ENCODE measurements around the gene IPO13. TPM values are rescaled to one million over a fixed set of nuclear protein-coding genes. Genes with fewer than 3 reads are reported as not detected.

The IPO13 gene
- total RNA-seq (2021) (25.0 and 27.2 TPM in 2 replicates), Bru-seq, nascent RNA (percentile 50 among the genes with signal in this experiment), BruChase-seq, experiment 1, labeled RNA remaining after a 2-hour chase (percentile 69 among the genes with signal in this experiment), BruChase-seq, experiment 2, labeled RNA remaining after a 6-hour chase (percentile 74 among the genes with signal in this experiment)
- long read RNA-seq, transcript IPO13-202 (20 exons, 3,894 nt), result major isoform, 20 of 33 reads
- long read RNA-seq, partial matches to known transcripts, result 6 of 33 reads
- long read RNA-seq, other reads (novel, unspliced or antisense), result 6 of 33 reads

- Histone ChIP-seq H3K79me2 (ENCODE audit: low read depth) (peaks cover 17% of the 10 kb centered on the region; the same call in 1 of the 2 replicates), H3K36me3 (ENCODE audit: low read depth) (no peaks in the 10 kb centered on the region), H3F3A (ENCODE audit: insufficient read depth, low read depth) (peaks cover 6% of the 10 kb centered on the region; the same call in 1 of the 2 replicates), H3K27me3 (ENCODE audit: insufficient read depth, low read depth) (no peaks in the 10 kb centered on the region), H3K4me1 (replicated peaks; ENCODE audit: insufficient read depth) (peaks cover 26% of the 10 kb centered on the region), H4K20me1 (ENCODE audit: insufficient read depth) (no peaks in the 10 kb centered on the region), H3K9me3 (ENCODE audit: insufficient read depth, low read depth) (no peaks in the 10 kb centered on the region), H3K9me2 (ENCODE audit: insufficient read depth) (no peaks in the 10 kb centered on the region), H2AFZ (peak within 1 kb of the TSS; percentile 94), H3K4me3 (peak within 1 kb of the TSS; percentile 74), H3K27ac (peak within 1 kb of the TSS; percentile 75), H3K4me2 (peak within 1 kb of the TSS; percentile 100)
- no TSS peak for BruUV-seq (replicated peaks)
- CTCF ChIA-PET, result interaction anchor here (0.5 to 2.8 kb wide), 8 partner anchors 12 to 240 kb away, joined by 3 to 13 read pairs (median 3); partner anchors contain the start of gene ST3GAL3
- TF ChIP-seq EZH2 (IDR thresholded peaks at IDR 0.05; ENCODE audit: low read depth), result no peak
- TF ChIP-seq, protein P1, sequence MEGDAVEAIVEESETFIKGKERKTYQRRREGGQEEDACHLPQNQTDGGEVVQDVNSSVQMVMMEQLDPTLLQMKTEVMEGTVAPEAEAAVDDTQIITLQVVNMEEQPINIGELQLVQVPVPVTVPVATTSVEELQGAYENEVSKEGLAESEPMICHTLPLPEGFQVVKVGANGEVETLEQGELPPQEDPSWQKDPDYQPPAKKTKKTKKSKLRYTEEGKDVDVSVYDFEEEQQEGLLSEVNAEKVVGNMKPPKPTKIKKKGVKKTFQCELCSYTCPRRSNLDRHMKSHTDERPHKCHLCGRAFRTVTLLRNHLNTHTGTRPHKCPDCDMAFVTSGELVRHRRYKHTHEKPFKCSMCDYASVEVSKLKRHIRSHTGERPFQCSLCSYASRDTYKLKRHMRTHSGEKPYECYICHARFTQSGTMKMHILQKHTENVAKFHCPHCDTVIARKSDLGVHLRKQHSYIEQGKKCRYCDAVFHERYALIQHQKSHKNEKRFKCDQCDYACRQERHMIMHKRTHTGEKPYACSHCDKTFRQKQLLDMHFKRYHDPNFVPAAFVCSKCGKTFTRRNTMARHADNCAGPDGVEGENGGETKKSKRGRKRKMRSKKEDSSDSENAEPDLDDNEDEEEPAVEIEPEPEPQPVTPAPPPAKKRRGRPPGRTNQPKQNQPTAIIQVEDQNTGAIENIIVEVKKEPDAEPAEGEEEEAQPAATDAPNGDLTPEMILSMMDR (conservative IDR thresholded peaks at IDR 0.05), result peak; percentile 79
- POLR2A ChIA-PET (ENCODE audit: unreplicated experiment), result interaction anchor here (0.5 to 1.2 kb wide), 4 partner anchors 23 to 559 kb away, joined by 3 to 38 read pairs (median 6); partner anchors contain the start of genes DPH2 and SLC6A9
- peak; percentile 86 to 98 for DNase-seq
- intact Hi-C loops (cut with micrococcal nuclease; ENCODE audit: unreplicated experiment), result loop anchor here (1.0 to 2.0 kb wide), 5 partner anchors 23 to 418 kb away; partner anchors contain the start of genes CCDC24 and ST3GAL3
Measured at GRCh38 chr1:43946236-43947060, at the start of gene IPO13. IPO13 (plus strand) TSS chr1:43946950; CDS start chr1:43947601, 651 bp downstream.

DNA sequence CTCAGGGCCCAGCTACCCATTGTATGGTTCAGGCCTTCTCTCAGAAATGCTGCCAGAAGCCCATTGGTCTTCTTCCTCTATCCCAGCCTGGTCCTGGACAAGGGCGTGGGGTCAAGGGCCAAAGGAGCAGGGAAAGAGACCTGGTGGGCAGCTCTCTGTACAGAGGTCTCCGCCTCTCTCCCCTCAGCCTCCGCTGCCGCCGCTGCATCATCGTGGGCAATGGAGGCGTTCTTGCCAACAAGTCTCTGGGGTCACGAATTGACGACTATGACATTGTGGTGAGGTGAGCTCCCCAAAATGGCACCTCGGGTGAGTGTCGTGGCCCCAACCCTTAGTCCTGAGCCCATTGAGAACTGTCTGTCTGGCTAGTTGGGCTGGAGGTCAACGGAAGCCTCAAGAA, 47.8 kb upstream of the IPO13 start:
- Histone ChIP-seq H3K9me3 (ENCODE audit: insufficient read depth, low read depth) (no peaks in the 10 kb centered on the region), H2AFZ (no peak overlapping the region), H3F3A (ENCODE audit: insufficient read depth, low read depth) (no peaks in the 10 kb centered on the region), H3K9me2 (ENCODE audit: insufficient read depth) (no peaks in the 10 kb centered on the region), H3K4me3 (no peak overlapping the region), H3K36me3 (ENCODE audit: low read depth) (no peaks in the 10 kb centered on the region), H3K4me1 (replicated peaks; ENCODE audit: insufficient read depth) (no peaks in the 10 kb centered on the region), H3K4me2 (no peak overlapping the region), H3K27me3 (ENCODE audit: insufficient read depth, low read depth) (no peaks in the 10 kb centered on the region), H3K27ac (no peak overlapping the region), H4K20me1 (ENCODE audit: insufficient read depth) (no peaks in the 10 kb centered on the region), H3K79me2 (ENCODE audit: low read depth) (no peaks in the 10 kb centered on the region)
- ChIA-PET CTCF (no interaction called here), POLR2A (ENCODE audit: unreplicated experiment) (no interaction called here)
- no peak for DNase-seq
- intact Hi-C loops (cut with micrococcal nuclease; ENCODE audit: unreplicated experiment), result no loop called here
- TF ChIP-seq, protein P1 (conservative IDR thresholded peaks at IDR 0.05), result no peak
- TF ChIP-seq EZH2 (IDR thresholded peaks at IDR 0.05; ENCODE audit: low read depth), result no peak
- no TSS peak for BruUV-seq (replicated peaks)

- no TSS peak for BruUV-seq (replicated peaks)
- H3K27me3 ChIP-seq (ENCODE audit: insufficient read depth, low read depth), result no peaks in the 10 kb centered on the region
- H3K9me2 ChIP-seq (ENCODE audit: insufficient read depth), result no peaks in the 10 kb centered on the region
- no peaks in the 10 kb centered on the region for H3K4me1 ChIP-seq (replicated peaks; ENCODE audit: insufficient read depth)
- no peaks in the 10 kb centered on the region for H3K36me3 ChIP-seq (ENCODE audit: low read depth)
- POLR2A ChIA-PET (ENCODE audit: unreplicated experiment), result no interaction called here
- no peak overlapping the region for H3K4me3 ChIP-seq
- H3K9me3 ChIP-seq (ENCODE audit: insufficient read depth, low read depth), result no peaks in the 10 kb centered on the region
- TF ChIP-seq EZH2 (IDR thresholded peaks at IDR 0.05; ENCODE audit: low read depth), result no peak
- TF ChIP-seq, protein P1 (conservative IDR thresholded peaks at IDR 0.05), result no peak
- H2AFZ ChIP-seq, result no peak overlapping the region
- no peak overlapping the region for H3K27ac ChIP-seq
- intact Hi-C loops (cut with micrococcal nuclease; ENCODE audit: unreplicated experiment), result no loop called here
- no peak overlapping the region for H3K4me2 ChIP-seq
- no peaks in the 10 kb centered on the region for H4K20me1 ChIP-seq (ENCODE audit: insufficient read depth)
- CTCF ChIA-PET, result no interaction called here
- no peaks in the 10 kb centered on the region for H3K79me2 ChIP-seq (ENCODE audit: low read depth)
- DNase-seq, result no peak
- no peaks in the 10 kb centered on the region for H3F3A ChIP-seq (ENCODE audit: insufficient read depth, low read depth)
Measured at GRCh38 chr1:43900386-43900785, 46.4 kb upstream of the IPO13 start.
